Tibial nerve (tissue), 4 donors: ENCODE results near the gene NISCH. TPM values are rescaled to one million over a fixed set of nuclear protein-coding genes. Genes with fewer than 3 reads are reported as not detected.

Experiments used
- DNase-seq, 2 donors: peaks; one replicate each; pipeline ENCODE4 v3.0.0-alpha.2; 2019; ENCODE audit warnings: low spot score in 2 of 2
- H3K27ac ChIP-seq, 4 donors: fragments of 200-600 bp; sonication (generic) in 3 of 4; one replicate each; pipeline ENCODE4 v1.5.1; 2017 to 2019; ENCODE audit warnings: mild to moderate bottlenecking in 1 of 4
- H3K27me3 ChIP-seq, 2 donors: fragments of 200-600 bp; sonication (generic) in 1 of 2; one replicate each; pipeline versions ENCODE4 v1.5.1 to v1.6.0; 2017 to 2019
- H3K36me3 ChIP-seq, 3 donors: fragments of 200-600 bp; sonication (generic); one replicate each; pipeline ENCODE4 v1.5.1; 2018 to 2019
- H3K4me1 ChIP-seq, 4 donors: fragments of 200-600 bp; sonication (generic) in 3 of 4; one replicate each; pipeline ENCODE4 v1.5.1; 2017 to 2019
- H3K4me3 ChIP-seq, 4 donors: fragments of 200-600 bp; sonication (generic) in 3 of 4; one replicate each; pipeline ENCODE4 v1.5.1; 2017 to 2019; ENCODE audit warnings: mild to moderate bottlenecking in 1 of 4, moderate library complexity in 1 of 4
- H3K9me3 ChIP-seq, 4 donors: fragments of 200-600 bp; sonication (generic) in 3 of 4; one replicate each; pipeline ENCODE4 v1.5.1; 2017 to 2019
- EP300 ChIP-seq, 2 donors: sonication (generic); formaldehyde crosslinking; IDR thresholded peaks; one replicate each; pipeline ENCODE4 v1.6.1; 2017; ENCODE audit warnings: antibody characterized with exemption in 2 of 2, mild to moderate bottlenecking in 1 of 2
- POLR2A ChIP-seq, 2 donors: fragments of 450-650 bp; IDR thresholded peaks; one replicate each; pipeline ENCODE4 v1.6.1; 2017; ENCODE audit warnings: antibody characterized with exemption in 2 of 2, mild to moderate bottlenecking in 2 of 2, moderate library complexity in 2 of 2
- whole genome bisulfite sequencing, 2 donors: methylation state at CpG; one replicate each; pipeline ENCODE4 v1.1.5; 2018; 5-methylcytosine and 5-hydroxymethylcytosine counted together
- total RNA-seq, 4 donors: library from RNA; depleted of rRNA; stranded (reverse); fragments of >200 nt; gene quantifications; one replicate each; pipeline ENCODE4 v1.1.0, GENCODE V29; 2016
- TF ChIP-seq, protein P1 (sequence below), 5 experiments: fragments of 200-600 bp in 3 of 5; fragments of 450-650 bp in 2 of 5; sonication (generic) in 3 of 5; IDR thresholded peaks; one replicate each; pipeline ENCODE4 v1.5.1; 2016 to 2019; ENCODE audit warnings: antibody characterized with exemption in 5 of 5, mild to moderate bottlenecking in 3 of 5, moderate library complexity in 2 of 5

The NISCH gene
- total RNA-seq, 4 donors from 2014 or later, result 192 to 305 (median 232) TPM

- no peak for DNase-seq
- TF ChIP-seq EP300 (IDR thresholded peaks at IDR 0.05) (no peak), POLR2A (IDR thresholded peaks at IDR 0.05) (no peak)
- TF ChIP-seq, protein P1, sequence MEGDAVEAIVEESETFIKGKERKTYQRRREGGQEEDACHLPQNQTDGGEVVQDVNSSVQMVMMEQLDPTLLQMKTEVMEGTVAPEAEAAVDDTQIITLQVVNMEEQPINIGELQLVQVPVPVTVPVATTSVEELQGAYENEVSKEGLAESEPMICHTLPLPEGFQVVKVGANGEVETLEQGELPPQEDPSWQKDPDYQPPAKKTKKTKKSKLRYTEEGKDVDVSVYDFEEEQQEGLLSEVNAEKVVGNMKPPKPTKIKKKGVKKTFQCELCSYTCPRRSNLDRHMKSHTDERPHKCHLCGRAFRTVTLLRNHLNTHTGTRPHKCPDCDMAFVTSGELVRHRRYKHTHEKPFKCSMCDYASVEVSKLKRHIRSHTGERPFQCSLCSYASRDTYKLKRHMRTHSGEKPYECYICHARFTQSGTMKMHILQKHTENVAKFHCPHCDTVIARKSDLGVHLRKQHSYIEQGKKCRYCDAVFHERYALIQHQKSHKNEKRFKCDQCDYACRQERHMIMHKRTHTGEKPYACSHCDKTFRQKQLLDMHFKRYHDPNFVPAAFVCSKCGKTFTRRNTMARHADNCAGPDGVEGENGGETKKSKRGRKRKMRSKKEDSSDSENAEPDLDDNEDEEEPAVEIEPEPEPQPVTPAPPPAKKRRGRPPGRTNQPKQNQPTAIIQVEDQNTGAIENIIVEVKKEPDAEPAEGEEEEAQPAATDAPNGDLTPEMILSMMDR (IDR thresholded peaks at IDR 0.05), result no peak
- Histone ChIP-seq H3K36me3 (peaks cover 0 to 52% (median 28%) of the 10 kb centered on the region in 3 donors), H3K4me3 (peak overlapping the region in 1 of 4 donors; percentile 98), H3K4me1 (peaks cover 0 to 62% (median 34%) of the 10 kb centered on the region in 4 donors), H3K9me3 (no peaks in the 10 kb centered on the region), H3K27ac (no peak overlapping the region), H3K27me3 (no peaks in the 10 kb centered on the region)
- 92% methylated on average over 8 of the region's 8 CpGs for WGBS, 2 donors
Observed at GRCh38 chr3:52408466-52408865, 46.9 kb upstream of the NISCH start.

GRCh38 chr3:52415800-52416199, 39.6 kb upstream of the NISCH start:
- peaks cover 0 to 25% (median 0%) of the 10 kb centered on the region in 3 donors for H3K36me3 ChIP-seq
- no peak for DNase-seq
- TF ChIP-seq POLR2A (IDR thresholded peaks at IDR 0.05) (no peak), EP300 (IDR thresholded peaks at IDR 0.05) (no peak)
- TF ChIP-seq, protein P1 (IDR thresholded peaks at IDR 0.05), result no peak
- H3K4me1 ChIP-seq, result peaks cover 0 to 28% (median 18%) of the 10 kb centered on the region in 4 donors
- H3K27ac ChIP-seq, result no peak overlapping the region
- H3K9me3 ChIP-seq, result no peaks in the 10 kb centered on the region
- H3K27me3 ChIP-seq, result no peaks in the 10 kb centered on the region
- 83 to 86% methylated on average over 3 of the region's 3 CpGs for WGBS, 2 donors
- H3K4me3 ChIP-seq, result no peak overlapping the region

- Histone ChIP-seq H3K4me3 (no peak overlapping the region), H3K36me3 (peaks cover 0 to 36% (median 0%) of the 10 kb centered on the region in 3 donors), H3K4me1 (no peaks in the 10 kb centered on the region), H3K27me3 (no peaks in the 10 kb centered on the region), H3K9me3 (no peaks in the 10 kb centered on the region), H3K27ac (no peak overlapping the region)
- TF ChIP-seq POLR2A (IDR thresholded peaks at IDR 0.05), result no peak
- TF ChIP-seq, protein P1 (IDR thresholded peaks at IDR 0.05), result no peak
- no peak for TF ChIP-seq EP300 (IDR thresholded peaks at IDR 0.05)
- WGBS, 2 donors, result 70 to 73% methylated on average over 2 of the region's 2 CpGs
- no peak for DNase-seq
Observed at GRCh38 chr3:52420388-52420787, 35.0 kb upstream of the NISCH start.

DNA sequence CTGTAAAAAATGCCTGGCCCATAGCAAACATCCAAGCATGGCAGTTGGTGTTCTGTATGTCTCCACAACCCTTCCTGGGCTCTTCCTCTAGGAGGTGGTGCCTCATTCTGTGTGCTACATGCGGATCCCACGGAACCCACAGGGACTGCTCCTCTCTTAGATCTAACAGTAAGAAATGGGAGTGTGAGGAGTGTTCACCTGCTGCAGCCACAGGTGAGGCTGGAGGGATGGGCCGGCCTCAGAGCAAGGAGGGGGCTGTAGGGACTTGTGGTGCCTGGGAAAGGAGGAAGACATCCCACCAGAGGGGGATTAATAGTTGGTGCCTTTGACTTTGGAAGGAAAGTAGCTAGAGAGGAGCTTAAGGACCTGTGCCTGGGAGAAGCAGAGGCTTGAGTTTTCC, 32.7 kb upstream of the NISCH start:
- Histone ChIP-seq H3K27ac (no peak overlapping the region), H3K36me3 (peaks cover 0 to 24% (median 0%) of the 10 kb centered on the region in 3 donors), H3K4me3 (no peak overlapping the region), H3K4me1 (no peaks in the 10 kb centered on the region), H3K27me3 (no peaks in the 10 kb centered on the region), H3K9me3 (no peaks in the 10 kb centered on the region)
- 92 to 93% methylated on average over 3 of the region's 3 CpGs for WGBS, 2 donors
- TF ChIP-seq POLR2A (IDR thresholded peaks at IDR 0.05) (no peak), EP300 (IDR thresholded peaks at IDR 0.05) (no peak)
- TF ChIP-seq, protein P1 (IDR thresholded peaks at IDR 0.05), result no peak
- no peak for DNase-seq

DNA sequence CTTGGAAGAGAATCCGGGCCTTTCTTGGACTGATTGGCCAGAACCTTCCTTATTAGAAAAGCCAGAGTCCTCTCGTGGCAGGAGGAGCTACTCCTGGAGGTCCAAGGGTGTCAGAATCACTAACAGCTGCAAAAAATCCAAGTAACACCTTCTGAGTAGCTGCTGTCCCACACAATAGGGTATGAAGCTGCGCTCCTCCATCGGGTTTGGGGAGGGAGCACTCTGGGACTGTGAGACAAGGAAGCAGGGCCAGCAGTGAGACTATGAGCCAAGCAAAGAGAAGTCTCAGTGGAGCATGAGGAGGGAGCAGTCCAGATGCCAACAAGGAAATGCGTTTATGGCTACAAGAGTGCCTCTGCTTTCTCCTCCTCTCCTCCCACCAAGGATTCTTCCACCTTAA, 32.2 kb upstream of the NISCH start:
- no peak for DNase-seq
- no peak overlapping the region for H3K27ac ChIP-seq
- H3K4me3 ChIP-seq, result no peak overlapping the region
- no peaks in the 10 kb centered on the region for H3K4me1 ChIP-seq
- TF ChIP-seq, protein P1 (IDR thresholded peaks at IDR 0.05), result no peak
- no peak for TF ChIP-seq EP300 (IDR thresholded peaks at IDR 0.05)
- no peak for TF ChIP-seq POLR2A (IDR thresholded peaks at IDR 0.05)
- no peaks in the 10 kb centered on the region for H3K9me3 ChIP-seq
- 52 to 60% methylated on average over 5 of the region's 5 CpGs for WGBS, 2 donors
- peaks cover 0 to 24% (median 0%) of the 10 kb centered on the region in 3 donors for H3K36me3 ChIP-seq
- no peaks in the 10 kb centered on the region for H3K27me3 ChIP-seq
